Vagina (tissue), 2 donors: ENCODE measurements around the gene ZNF101. TPM values are rescaled to one million over a fixed set of nuclear protein-coding genes. Genes with fewer than 3 reads are reported as not detected.

Experiments used
- DNase-seq, 2 donors: peaks; one replicate each; pipeline ENCODE4 v3.0.0-alpha.2; 2017; ENCODE audit errors: extremely low spot score in 2 of 2
- H3K27ac ChIP-seq: fragments of 200-600 bp; sonication (generic); one replicate; pipeline ENCODE4 v1.5.1; 2019
- H3K27me3 ChIP-seq: fragments of 200-600 bp; sonication (generic); one replicate; pipeline ENCODE4 v1.5.1; 2019
- H3K36me3 ChIP-seq, 2 donors: fragments of 200-600 bp; sonication (generic); one replicate each; pipeline ENCODE4 v1.5.1; 2017 to 2019
- H3K4me1 ChIP-seq: fragments of 200-600 bp; sonication (generic); one replicate; pipeline ENCODE4 v1.5.1; 2019
- H3K4me3 ChIP-seq, 2 donors: fragments of 200-600 bp; sonication (generic); 1 replicate in 1 of 2; 2 replicates in 1 of 2; pipeline ENCODE4 v1.5.1; 2016 to 2019
- H3K9me3 ChIP-seq: fragments of 200-600 bp; sonication (generic); one replicate; pipeline ENCODE4 v1.5.1; 2019
- POLR2A ChIP-seq, 2 donors: fragments of 450-650 bp; IDR thresholded peaks; one replicate each; pipeline ENCODE4 v1.6.1; 2017; ENCODE audit warnings: antibody characterized with exemption in 2 of 2, mild to moderate bottlenecking in 2 of 2, moderate library complexity in 2 of 2
- POLR2AphosphoS5 ChIP-seq, 2 donors: sonication (generic); formaldehyde crosslinking; IDR thresholded peaks; one replicate each; pipeline ENCODE4 v1.9.0; 2017; ENCODE audit warnings: antibody characterized with exemption in 2 of 2, mild to moderate bottlenecking in 2 of 2, low read depth in 1 of 2; ENCODE audit not compliant: insufficient read depth in 1 of 2
- intact Hi-C: fragments of 100-400 bp; cut with DNase I; formaldehyde crosslinking; loops from one replicate; pipeline ENCODE4 v1.15.1; 2023
- total RNA-seq: library from RNA; depleted of rRNA; stranded (reverse); fragments of >200 nt; gene quantifications from one replicate; pipeline ENCODE4 v1.2.3, GENCODE V29; 2016
- TF ChIP-seq, protein P1 (sequence below), 3 experiments: fragments of 450-650 bp in 2 of 3; fragments of 200-600 bp in 1 of 3; sonication (generic) in 1 of 3; IDR thresholded peaks; one replicate each; pipeline ENCODE4 v1.5.1; 2017 to 2019; ENCODE audit warnings: antibody characterized with exemption in 3 of 3, mild to moderate bottlenecking in 2 of 3, moderate library complexity in 2 of 3

ZNF101 gene
- total RNA-seq, 1 donor from 2014 or later = 6.9 TPM

DNA sequence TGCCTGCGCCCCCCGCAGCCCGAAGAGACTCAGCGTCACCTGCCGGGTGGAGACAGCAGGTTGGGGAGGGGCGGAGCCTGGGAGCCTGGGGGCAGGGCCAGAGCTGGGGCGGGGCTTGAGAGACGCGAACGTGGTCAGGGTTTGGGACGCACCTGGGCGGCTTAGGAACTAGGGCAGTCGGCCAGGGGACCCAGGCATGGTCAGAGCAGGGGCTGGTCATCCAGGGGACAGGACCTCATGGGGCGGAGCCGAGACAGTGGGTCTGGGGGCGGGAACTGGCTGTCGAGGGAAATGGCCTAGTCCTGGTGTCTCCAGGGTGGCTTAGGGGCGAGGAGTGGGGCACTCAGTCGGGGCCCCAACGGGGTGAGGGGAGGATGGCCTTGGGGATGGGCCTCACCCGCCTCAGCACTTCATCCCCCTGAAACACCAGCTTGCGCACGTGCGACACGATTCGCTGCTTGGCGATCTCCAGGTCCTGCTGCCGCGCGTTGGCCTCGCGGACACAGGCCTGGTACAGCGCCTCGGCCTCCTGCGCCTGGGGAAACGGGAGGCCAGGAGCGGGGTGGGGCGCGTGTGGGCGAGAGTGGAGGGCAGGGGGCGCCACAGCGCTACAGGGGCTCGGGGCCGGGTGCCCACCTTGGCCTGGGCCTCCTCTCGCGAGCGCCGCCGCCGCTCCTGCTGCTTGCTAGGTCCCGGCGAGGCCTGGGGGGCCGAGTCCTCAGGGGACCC, 31.0 kb upstream of the ZNF101 start:
- H3K4me1 ChIP-seq = peaks cover 3% of the 10 kb centered on the region
- intact Hi-C loops = no loop called here
- no peak for DNase-seq
- H3K4me3 ChIP-seq = no peak overlapping the region
- TF ChIP-seq, protein P1, sequence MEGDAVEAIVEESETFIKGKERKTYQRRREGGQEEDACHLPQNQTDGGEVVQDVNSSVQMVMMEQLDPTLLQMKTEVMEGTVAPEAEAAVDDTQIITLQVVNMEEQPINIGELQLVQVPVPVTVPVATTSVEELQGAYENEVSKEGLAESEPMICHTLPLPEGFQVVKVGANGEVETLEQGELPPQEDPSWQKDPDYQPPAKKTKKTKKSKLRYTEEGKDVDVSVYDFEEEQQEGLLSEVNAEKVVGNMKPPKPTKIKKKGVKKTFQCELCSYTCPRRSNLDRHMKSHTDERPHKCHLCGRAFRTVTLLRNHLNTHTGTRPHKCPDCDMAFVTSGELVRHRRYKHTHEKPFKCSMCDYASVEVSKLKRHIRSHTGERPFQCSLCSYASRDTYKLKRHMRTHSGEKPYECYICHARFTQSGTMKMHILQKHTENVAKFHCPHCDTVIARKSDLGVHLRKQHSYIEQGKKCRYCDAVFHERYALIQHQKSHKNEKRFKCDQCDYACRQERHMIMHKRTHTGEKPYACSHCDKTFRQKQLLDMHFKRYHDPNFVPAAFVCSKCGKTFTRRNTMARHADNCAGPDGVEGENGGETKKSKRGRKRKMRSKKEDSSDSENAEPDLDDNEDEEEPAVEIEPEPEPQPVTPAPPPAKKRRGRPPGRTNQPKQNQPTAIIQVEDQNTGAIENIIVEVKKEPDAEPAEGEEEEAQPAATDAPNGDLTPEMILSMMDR (IDR thresholded peaks at IDR 0.05) = no peak
- TF ChIP-seq POLR2A (IDR thresholded peaks at IDR 0.05) (no peak), POLR2AphosphoS5 (IDR thresholded peaks at IDR 0.05; ENCODE audit: insufficient read depth in 1 of 2, low read depth in 1 of 2) (no peak)
- no peaks in the 10 kb centered on the region for H3K9me3 ChIP-seq
- no peaks in the 10 kb centered on the region for H3K27me3 ChIP-seq
- H3K36me3 ChIP-seq = peaks cover 0 to 14% of the 10 kb centered on the region in 2 donors
- no peak overlapping the region for H3K27ac ChIP-seq

DNA sequence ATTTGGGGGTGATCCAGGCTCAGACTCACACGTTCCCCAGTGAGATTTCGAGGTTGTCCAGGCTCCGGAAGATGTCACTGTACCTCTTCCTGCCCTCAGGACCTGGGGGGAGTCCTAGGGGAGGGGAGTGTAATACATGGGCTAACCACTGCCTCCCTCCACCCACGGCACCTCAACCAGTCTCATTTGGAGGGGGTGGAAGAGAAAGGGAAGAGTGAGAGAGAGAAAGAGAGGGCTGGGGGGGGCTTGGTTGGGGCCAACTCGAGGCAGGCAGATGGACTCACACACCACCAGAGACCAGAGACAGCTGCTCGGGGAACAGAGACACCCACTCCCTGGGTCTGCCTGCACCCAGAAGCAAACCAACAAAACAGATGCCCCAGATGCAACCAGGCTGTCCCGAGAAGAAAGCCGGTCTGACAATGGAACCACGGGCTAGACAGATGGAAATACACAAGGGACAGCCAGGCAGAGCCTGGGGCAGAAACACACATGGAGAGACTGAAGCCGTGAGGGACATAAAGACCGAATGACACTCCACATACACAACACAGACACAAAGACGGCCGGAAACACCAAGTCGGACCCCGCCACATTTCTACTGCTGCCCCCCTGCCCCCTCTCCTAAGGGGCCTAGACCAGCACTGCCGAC, 26.0 kb upstream of the ZNF101 start:
- no peak for DNase-seq
- no peaks in the 10 kb centered on the region for H3K9me3 ChIP-seq
- H3K27ac ChIP-seq = peak overlapping the region; percentile 75
- TF ChIP-seq, protein P1 (IDR thresholded peaks at IDR 0.05) = no peak
- TF ChIP-seq POLR2AphosphoS5 (IDR thresholded peaks at IDR 0.05; ENCODE audit: insufficient read depth in 1 of 2, low read depth in 1 of 2) = no peak
- no peak for TF ChIP-seq POLR2A (IDR thresholded peaks at IDR 0.05)
- H3K36me3 ChIP-seq = peaks cover 0 to 29% of the 10 kb centered on the region in 2 donors
- H3K27me3 ChIP-seq = no peaks in the 10 kb centered on the region
- H3K4me1 ChIP-seq = peaks cover 9% of the 10 kb centered on the region
- peak overlapping the region; percentile 76 to 80 for H3K4me3 ChIP-seq
- intact Hi-C loops = loop anchor here (5.0 kb wide), 1 partner anchor 110 kb away; no protein-coding TSS in a partner anchor

DNA sequence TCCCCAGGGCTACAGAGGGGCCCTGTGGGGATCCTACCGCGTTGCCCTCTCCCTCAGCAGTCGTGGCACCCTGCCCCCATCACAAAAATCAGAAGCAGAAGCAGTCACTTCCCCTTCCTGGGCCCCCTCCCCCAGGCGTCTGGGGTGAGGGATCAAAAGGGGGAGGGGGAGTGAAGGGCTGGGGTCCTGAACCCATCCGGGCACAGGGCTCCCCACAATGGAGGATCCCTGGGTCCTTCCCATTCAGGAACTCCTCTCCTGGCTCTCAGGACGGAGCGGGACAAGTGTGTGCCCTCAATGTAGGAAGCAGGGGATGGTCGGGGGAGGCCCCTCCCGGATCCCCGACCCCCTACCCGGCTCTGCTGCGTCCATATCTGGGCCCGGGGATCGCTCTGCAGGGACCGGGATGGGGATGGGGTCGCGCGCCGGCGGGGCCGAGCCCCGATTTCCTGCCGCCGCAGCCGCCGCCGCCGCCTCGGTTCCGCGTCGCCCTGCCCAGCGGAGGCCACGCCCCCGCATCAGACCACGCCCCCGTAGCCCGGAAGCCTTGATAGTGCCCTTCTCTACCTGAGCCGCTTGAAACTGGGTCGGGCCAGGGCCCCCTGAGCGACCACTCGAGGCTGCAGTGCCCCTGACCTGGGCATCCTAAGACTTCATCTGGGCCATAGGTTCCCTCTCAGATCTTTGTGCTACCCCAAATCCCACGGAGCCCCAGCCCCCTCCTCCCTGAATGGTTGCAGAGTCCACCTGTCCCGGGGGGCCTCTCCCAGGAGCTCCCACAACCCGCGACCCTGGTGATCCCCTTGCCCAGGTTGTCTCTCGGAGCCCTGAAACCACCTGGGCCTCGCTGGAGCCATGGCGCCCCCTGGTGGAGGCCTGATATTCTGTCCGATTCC, 25.2 kb upstream of the ZNF101 start, which contains the start of gene GMIP:
TSS of gene GMIP (minus strand) at position 500 of the 896 bp plus-strand sequence. CDS start at position 372, 128 bp downstream.
- Histone ChIP-seq H3K9me3 (no peaks in the 10 kb centered on the region), H3K27me3 (no peaks in the 10 kb centered on the region), H3K36me3 (peaks cover 0 to 35% of the 10 kb centered on the region in 2 donors)

DNA sequence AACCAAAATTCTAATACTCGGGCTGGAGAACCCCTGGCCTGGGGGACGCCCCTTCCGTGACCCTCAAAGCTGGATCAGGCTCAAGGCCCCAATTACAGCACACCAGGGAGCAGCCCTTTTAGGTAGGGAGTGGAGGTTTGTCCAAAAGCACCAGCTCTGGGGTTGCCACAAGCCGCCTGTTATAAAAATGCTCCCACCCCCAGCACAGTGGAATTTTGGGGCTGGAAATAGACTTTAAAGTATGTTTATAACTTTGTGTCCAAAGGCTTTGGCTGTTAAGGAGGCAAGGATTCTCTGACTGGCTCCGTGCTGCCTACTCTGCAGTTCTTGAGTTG, 24.6 kb upstream of the ZNF101 start:
- no peak for TF ChIP-seq POLR2AphosphoS5 (IDR thresholded peaks at IDR 0.05; ENCODE audit: insufficient read depth in 1 of 2, low read depth in 1 of 2)
- TF ChIP-seq, protein P1 (IDR thresholded peaks at IDR 0.05) = peak in 1 of 3 experiments; percentile 21
- H3K36me3 ChIP-seq = peaks cover 0 to 37% of the 10 kb centered on the region in 2 donors
- peak overlapping the region; percentile 75 for H3K27ac ChIP-seq
- no peaks in the 10 kb centered on the region for H3K27me3 ChIP-seq
- H3K4me3 ChIP-seq = peak overlapping the region; percentile 76 to 80
- H3K4me1 ChIP-seq = peaks cover 9% of the 10 kb centered on the region
- intact Hi-C loops = loop anchor here (5.0 kb wide), 1 partner anchor 112 kb away; no protein-coding TSS in a partner anchor
- no peak for DNase-seq
- H3K9me3 ChIP-seq = no peaks in the 10 kb centered on the region

More for the DNA sequence above, 25.2 kb upstream of the ZNF101 start, which contains the start of gene GMIP:
- H3K27ac ChIP-seq = peak within 1 kb of the TSS; percentile 75
- DNase-seq = no peak
- peak within 1 kb of the TSS; percentile 76 to 80 for H3K4me3 ChIP-seq
- intact Hi-C loops = loop anchor here (5.0 kb wide), 1 partner anchor 111 kb away; no protein-coding TSS in a partner anchor
- peak in 1 of 2 donors; percentile 20 for TF ChIP-seq POLR2A (IDR thresholded peaks at IDR 0.05)
- TF ChIP-seq, protein P1 (IDR thresholded peaks at IDR 0.05) = peak; percentile 35 to 87 (median 82)
- peak in 1 of 2 donors; percentile 33 for TF ChIP-seq POLR2AphosphoS5 (IDR thresholded peaks at IDR 0.05; ENCODE audit: insufficient read depth in 1 of 2, low read depth in 1 of 2)
- peaks cover 9% of the 10 kb centered on the region for H3K4me1 ChIP-seq
